Measurements from ENCODE around the gene GTSE1.

GTSE1 gene

DNA sequence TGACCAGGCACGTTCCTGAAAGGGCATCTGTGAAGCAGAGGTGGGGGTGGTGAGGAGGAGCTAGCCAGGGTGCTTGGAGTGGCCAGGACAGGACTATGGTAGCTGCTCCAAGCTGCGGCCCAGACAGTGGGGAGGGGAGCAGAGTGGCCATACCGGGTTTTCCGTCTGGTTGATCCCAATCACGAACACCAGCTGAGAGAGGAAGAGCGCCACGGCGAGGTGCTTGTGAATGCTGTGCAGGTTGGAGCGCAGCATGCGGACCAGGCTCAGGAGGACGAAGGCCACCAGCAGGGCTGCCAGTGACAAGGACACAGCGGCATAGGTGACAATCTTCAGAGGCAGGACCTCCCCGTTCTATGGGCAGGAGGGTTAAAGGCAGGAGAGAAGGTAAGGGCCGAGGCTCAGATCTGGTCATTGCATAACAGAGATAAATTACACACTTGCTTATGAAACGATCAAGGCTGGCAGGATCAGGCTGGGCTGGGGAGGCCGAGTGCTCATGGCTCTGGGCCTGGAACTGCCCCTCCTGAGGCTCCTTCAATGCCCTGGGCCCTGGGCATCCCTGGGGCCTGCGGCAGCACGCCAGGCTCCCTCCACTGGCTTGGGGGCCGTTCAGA, 80.3 kb downstream of the GTSE1 start:
- no peak for DNase-seq (ENCODE audit: low spot score)

DNA sequence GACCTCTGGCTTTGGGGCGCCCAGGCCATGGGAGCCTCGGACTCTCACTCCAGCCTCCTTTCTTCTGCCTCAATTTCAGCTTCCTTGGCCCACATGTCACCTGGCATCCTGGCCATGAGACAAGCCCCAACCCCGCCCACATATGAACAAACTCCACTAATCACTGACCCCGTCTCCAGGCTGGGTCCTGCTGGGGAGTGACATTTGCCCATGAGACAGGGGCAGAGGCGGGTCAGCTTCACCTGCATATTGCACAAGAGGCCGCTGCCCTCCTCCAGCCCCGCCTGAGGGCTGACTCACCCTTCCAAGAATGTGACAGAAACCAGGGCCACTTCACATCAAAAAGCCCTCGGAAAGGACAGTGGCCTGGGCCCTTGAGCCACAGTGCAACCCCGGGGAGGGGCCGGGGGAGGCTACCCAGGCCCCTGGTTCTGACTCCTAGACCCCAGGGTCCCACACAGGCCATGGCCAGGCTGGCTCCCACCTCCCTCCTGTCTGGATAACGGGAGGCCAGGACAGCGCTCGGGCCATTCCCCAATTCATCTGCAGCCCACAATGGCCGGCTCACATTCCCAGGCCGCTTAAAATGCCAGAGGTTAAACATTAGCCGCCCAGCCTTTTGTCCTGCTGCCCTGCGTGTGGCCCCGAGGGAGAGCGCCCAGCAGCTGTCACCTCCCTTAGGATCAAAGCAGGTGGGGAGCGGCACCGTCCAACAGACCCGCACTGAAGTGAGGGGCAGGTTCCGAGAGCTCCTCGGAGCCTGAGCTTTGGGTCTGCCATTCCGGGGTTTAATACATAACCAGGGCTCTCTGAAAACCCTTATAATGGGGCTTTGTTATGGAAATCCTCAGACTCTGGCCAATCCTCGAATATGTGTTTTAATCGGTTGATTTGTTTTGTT, 81.1 kb downstream of the GTSE1 start:
- DNase-seq (ENCODE audit: low spot score): no peak

DNA sequence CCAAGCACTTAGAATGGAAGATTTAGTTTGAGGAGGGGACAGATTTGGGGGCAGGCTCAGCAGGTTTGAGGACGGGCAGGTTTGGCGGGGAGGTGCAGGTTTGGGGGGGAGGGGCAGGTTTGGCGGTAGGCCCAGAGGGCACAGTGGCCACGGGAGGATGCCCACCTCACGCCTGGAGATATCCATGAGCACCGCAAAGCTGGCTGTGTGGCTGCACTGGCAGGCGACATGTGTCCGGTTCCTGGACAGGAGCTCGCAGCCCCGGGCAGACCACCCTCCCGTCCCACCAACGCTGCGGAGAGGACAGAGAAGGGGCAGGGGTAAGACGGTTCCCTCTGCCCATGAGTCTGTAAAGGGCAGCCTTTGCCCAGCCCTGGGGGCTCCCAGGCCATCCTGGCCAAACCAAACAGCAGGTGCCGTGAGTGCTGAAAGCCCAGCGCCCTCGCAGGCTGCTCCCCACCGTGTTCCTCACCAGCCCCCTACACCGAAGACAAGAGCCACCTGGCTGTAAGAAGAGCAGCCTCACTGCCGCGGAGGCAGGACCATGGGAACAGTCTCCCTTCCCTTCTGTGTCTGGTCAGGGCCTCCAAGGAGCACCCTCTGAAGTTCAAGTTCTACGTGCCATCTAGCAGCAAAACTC, 81.9 kb downstream of the GTSE1 start:
- DNase-seq (ENCODE audit: low spot score): no peak

DNA sequence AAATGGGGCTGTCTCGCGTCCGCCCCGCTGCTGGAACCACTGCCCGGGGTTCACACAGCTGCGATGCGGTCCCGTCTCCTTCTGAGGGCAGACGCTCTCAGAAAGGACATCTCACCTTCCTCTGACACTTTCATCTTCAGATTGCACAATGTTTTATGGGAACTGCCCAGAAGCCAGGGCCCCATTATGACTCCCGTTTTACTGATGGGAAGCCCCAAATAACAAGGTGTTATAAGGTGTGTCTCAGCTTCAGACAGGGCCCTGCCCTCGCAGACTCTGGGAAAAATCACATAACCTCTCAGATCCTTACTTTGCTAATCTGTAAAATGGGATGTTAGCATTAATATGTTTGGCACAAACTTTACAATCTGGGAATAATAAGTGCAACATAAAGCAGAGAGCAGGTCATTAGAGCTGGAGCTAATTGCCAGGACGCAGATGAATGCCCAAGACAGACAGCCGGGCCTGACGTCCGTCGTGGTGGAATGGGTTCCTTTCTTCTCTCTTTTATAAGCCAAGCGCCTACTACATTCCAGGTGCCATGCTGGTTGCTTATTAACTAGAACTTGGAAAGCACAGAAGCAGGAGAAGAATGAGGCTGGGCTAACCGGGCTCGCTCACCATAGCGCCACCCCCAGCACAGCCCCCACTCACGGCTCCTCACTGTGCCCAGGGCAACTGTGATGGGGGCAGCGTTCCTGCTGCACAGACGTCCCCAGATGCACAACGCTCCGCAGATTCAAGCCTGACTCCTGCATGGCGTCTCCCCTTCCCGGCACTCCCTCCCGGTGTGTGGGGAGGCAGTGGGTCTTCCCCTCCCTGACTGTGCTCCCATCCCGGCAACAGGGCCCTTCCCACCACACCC, 82.6 kb downstream of the GTSE1 start:
- no peak for DNase-seq (ENCODE audit: low spot score)

DNA sequence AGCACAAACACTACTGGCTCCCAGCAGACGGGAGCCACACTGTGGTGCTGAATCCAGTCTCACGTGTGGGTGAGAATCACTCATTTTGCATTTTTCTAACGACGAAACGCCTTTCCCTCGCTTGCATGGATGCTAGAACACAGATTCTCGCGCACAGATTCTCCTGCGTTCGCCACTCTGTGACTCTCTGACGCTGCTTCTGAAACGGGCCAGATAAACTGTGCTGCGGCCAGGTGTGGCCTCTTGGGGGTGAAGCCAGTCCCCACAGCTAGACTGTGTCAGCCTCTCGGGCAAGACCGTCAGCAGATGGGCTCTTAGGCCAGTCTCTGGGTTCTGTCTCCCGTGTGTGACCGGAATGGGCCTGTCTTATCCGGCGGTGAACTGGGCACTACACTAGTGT, 83.4 kb downstream of the GTSE1 start:
- DNase-seq (ENCODE audit: low spot score): no peak

Data from SK-N-DZ (cell line).